Fibroblast of lung (primary cell): ENCODE data around the gene RHBDF2.

Source experiments
- EZH2 ChIP-seq: IDR thresholded peaks from 2 replicates; pipeline ENCODE4 v1.5.1; 2012; ENCODE audit warnings: low read length, control low read depth, mild to moderate bottlenecking; ENCODE audit errors: missing control alignments
- TF ChIP-seq, protein P1 (sequence below), 2 donors: IDR thresholded peaks in 1 of 2; conservative IDR thresholded peaks in 1 of 2; 1 replicate in 1 of 2; 2 replicates in 1 of 2; pipeline ENCODE4 v1.5.1; 2011 to 2012; ENCODE audit warnings: low read length in 2 of 2, control low read depth in 1 of 2, inconsistent platforms in 1 of 2, low read depth in 1 of 2, mild to moderate bottlenecking in 1 of 2

DNA sequence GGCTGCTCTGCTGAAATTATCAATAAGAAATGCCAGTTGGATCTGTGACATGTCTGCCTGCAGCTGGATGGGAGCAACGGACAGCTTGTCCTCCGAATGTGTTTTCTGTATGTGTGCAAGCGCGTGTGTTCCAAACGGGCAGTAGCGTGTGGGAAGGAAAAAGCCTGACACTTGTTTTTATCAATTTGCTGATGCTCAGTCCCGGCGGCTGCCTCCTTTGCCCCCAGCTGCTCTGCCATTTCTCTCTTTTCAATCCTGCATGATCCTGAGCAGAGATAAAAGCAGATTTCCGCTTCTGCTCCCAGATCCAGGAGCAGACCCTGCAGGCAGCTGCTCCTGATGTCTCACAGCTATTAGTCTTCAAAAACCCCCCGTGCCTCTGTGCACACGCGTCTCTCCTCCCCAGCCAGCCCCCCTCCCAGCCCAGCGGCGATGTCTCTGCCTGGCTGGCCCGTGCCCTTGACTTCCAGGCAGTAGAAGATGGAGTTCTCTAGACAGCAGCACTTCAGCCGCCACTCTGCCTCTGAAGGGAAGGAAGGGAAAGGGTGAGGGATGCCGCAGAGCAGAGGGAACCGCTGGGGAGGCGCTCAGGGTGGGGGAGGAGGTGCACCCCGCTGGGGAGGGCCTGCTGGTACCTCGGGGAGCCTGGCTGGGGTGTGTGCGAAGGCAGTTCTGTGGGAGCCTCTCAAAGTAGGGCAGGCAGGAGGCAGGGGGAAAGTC lies 42.8 kb upstream of the RHBDF2 start:
- TF ChIP-seq, protein P1, sequence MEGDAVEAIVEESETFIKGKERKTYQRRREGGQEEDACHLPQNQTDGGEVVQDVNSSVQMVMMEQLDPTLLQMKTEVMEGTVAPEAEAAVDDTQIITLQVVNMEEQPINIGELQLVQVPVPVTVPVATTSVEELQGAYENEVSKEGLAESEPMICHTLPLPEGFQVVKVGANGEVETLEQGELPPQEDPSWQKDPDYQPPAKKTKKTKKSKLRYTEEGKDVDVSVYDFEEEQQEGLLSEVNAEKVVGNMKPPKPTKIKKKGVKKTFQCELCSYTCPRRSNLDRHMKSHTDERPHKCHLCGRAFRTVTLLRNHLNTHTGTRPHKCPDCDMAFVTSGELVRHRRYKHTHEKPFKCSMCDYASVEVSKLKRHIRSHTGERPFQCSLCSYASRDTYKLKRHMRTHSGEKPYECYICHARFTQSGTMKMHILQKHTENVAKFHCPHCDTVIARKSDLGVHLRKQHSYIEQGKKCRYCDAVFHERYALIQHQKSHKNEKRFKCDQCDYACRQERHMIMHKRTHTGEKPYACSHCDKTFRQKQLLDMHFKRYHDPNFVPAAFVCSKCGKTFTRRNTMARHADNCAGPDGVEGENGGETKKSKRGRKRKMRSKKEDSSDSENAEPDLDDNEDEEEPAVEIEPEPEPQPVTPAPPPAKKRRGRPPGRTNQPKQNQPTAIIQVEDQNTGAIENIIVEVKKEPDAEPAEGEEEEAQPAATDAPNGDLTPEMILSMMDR (conservative IDR thresholded peaks at IDR 0.05 in 1 of 2, IDR thresholded peaks at IDR 0.05 in 1 of 2; ENCODE audit: low read depth in 1 of 2, low read length in 2 of 2), result no peak
- TF ChIP-seq EZH2, result no peak
